NCI-H510A treated with DMSO at 0.1 percent for 48 hours (cell line): ENCODE results near the gene FCHSD2.
A peak's percentile ranks its signal among the peaks of the same experiment; 100 is the strongest.

Source experiments
- DNase-seq: peaks from one replicate; lab custom pipeline; 2025; lab: John Stamatoyannopoulos, UW

Gene FCHSD2

DNA sequence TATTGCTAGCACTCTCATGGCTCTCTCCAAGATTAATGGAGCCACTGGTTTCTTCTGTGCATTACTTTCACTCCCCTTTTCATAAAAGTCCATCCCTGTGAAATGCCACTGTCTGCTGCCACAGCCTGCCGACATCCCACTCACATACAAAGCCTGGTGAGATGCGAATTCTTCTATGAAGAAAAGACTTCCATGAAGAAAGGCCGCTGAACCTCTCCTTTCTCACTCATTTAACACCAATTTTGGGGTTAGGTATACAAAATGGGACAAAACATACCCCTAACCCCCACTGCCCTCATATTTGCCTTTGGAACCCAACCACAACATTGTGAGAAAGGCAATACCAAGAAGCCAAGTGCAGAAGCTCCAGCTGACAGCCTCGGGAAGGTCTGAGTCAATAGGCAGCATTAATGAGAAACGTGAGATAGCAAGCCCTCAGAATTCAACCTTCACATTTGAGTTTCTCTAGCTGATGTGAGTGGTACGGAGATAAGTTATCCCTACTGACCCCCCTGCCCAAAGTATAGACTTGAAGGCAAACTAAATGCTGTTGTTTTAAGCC, 171.5 kb downstream of the FCHSD2 start:
- DNase-seq, result no peak

- no peak for DNase-seq
These were observed 172.2 kb downstream of the FCHSD2 start for GRCh38 chr11:72969894-72970335.

DNA sequence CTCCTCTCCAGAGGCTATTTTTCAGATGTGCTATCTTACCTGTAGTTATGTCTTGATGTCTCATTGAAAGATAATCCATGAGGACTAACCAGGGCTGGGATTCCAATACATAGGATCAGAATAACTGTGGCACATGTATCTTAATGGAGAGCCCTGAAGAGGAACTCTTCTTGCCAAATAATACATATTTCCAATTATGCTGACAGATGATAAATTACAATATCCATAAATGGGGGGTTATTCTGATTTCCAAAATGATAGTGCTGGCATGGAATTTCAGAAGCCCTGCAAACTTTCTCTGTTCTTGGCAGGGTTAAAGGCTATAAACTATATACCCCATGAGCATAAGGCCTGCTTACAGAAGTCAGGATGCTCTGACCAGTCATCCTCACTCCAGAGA, 173.7 kb downstream of the FCHSD2 start:
- no peak for DNase-seq

- DNase-seq, result no peak
These were observed 176.4 kb downstream of the FCHSD2 start for GRCh38 chr11:72965672-72966071.

DNA sequence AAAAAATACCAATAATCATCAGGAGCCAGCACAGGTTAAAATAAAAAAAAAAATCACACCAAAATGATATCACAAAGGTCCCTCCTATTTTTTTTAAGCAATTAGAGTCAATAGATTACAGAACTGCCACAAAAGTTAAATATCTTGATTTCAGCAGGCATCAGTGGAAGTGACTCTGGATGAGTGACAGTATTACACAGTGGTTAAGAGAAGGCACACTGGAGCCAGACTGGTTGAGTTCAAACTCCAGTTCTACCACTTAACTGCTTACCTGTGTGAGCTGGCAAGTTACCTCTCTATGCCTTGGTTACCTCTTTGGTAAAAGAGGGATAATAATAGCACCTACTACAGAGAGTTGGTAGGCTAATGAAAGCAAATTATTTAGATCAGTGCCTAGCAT, 179.4 kb downstream of the FCHSD2 start:
- DNase-seq, result no peak

GRCh38 chr11:72962084-72962483, 180.0 kb downstream of the FCHSD2 start:
- no peak for DNase-seq

GRCh38 chr11:72959998-72960731, 182.0 kb downstream of the FCHSD2 start:
- DNase-seq, result no peak

DNA sequence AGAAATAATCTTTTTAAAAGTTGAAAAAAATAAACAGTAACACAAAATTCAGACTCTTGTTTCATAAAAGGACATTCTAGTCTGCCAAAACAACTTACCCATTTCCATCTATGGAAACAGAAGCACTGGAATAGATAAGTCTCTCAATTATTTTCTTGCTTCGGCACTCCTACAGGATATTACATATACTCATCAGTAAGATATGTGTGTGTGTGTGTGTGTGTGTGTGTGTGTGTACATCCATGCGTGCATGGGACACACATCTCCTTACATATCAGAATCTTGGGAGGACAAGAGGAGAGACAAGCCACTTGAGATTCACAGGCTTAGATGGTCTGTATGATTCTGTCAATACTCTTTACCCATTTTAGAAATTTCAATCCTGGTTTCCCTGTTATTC, 183.3 kb downstream of the FCHSD2 start:
- no peak for DNase-seq

GRCh38 chr11:72955466-72955865, 186.7 kb downstream of the FCHSD2 start:
- DNase-seq, result no peak

DNA sequence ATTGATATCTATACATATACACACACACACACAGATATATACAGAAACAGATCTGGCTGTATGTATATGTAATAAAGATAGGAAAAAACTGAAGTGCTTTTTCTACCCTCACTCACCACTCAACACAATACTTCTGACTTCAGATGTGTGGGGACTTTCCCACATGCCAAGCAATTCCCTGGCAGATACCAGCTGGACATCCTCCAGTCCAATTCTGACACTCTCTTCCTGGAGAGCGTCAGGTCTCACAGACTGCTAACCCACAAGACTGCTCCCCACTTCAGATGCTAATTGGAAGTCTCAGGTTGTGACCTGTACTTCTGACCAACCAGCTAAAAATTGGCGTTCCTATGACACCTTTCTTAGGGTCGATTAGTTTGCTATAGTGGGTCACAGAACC, 187.3 kb downstream of the FCHSD2 start:
- no peak for DNase-seq

GRCh38 chr11:72953637-72954036, 188.5 kb downstream of the FCHSD2 start:
- no peak for DNase-seq

DNA sequence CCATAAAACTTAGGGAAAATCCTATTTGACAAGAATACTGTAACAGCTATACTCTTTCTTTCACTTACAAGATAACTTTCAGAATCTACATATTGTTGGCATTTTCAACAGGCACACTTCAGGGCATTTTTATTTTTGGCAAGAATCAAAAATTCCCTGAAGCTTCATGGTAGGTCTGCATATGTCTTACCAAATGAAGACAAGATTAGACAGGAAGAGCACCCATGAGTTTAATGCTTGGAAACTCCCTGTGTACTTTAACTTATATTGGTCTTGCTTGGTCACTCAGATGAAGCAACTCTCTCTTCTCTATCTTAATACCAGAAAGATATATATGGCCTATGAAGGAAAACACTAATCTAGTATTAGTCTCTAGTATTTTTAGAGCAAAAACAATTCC, 190.2 kb downstream of the FCHSD2 start:
- DNase-seq, result no peak

DNA sequence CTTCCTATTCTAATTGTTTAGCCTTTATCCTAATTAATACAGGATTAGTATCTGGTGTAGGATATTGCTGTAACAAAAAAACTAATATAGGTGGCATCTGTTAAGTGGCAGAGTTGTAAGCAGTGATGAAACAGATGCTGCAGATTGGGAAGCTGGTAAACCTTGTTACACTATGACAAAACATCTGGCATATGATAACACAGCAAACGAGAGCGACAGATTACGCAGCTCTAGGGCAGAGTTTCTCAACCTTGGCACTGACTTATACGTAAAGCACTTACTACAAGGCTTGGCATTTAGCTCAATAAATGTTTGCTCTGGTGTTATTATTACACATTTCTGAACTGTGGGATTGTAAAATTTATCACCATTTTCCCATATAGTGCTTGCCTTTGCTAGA, 190.9 kb downstream of the FCHSD2 start:
- DNase-seq, result no peak

DNA sequence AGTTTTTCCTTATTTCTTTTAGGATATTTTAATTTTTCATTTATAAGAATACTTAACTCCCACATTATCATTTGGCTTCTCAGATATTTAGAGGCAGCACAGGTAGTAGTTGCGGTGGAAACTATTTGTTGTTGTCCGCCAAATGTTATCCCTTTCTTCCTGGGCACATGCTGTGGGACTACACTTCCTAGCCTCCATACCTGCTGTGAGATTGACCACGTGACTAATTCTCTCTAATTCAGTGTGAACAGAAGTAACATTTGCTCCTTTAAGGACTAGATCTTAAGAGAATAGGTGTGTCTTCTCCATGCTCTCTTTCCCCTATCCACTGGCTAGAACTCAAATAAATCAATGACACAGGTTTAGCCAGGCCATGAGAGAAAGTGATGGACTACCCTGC, 191.4 kb downstream of the FCHSD2 start:
- no peak for DNase-seq

GRCh38 chr11:72947229-72947628, 194.9 kb downstream of the FCHSD2 start:
- no peak for DNase-seq

DNA sequence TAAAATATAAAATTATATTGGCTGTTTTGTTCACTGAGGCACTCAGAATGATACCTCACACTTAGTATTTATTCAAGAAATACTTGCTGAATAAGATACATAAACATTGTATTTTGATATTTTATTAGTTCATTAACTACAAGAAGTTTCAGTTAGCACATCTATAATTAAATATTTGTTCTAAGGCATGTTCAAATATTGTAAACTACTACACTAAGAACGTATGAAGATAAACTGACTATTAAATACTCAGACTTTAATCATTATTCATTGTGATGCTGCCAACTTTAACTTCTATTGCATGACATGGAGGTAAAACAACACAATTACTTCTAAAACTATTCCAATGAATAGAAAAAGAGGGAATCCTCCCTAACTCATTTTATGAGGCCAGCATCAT, 198.5 kb downstream of the FCHSD2 start:
- no peak for DNase-seq

DNA sequence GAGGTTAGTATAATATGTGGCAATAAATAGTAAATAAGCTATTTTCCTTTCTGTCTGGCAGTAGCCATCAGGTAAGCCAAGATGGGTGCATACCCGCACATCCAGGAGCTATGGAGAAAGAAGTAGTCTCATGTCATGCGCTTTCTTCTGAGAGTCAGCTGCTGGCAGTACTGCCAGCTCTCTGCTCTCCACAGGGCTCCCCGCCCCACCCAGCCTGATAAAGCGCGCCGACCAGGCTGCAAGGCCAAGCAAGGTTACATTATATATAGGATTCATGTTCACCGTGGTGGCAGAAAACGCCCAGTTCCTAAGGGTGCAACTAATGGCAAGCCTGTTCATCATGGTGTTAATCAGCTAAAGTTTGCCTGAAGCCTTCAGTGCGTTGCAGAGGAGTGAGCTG, 201.7 kb downstream of the FCHSD2 start:
- DNase-seq, result no peak

DNA sequence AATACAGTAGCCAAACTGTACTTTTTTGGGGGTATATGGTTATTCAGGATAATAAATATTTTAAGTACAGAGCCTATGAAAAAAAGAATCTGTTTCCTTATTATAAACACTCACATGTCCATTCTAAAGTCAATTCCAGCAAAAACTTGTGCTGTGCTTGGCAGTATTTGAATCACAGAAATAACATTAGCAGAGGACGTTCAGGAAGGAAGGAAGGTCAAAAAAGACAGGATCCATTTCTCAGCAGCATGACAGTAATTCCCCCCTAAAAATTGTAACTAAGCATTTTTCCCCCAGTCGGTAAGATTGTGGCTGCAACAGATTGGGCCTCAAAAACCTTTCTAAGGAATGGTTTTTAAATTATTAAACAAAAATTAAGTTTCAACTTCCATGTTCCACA, 203.1 kb downstream of the FCHSD2 start:
- DNase-seq, result no peak

DNA sequence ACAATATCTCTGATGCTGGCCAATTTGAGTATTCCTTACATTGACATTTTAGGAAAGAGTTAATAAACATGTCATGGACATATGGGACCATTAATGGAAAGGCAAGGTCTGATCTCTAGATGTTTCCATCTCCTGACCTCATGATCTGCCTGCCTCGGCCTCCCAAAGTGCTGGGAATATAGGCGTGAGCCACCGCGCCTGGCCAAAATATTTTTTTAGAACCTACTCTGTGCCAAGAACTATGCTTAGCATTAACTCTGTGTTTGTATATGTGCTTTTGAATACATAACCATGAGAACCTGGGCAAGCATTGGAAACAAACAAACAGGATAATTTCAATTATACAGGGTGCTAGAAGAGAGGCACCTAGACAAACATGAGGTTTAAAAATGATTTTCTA, 204.7 kb downstream of the FCHSD2 start:
- no peak for DNase-seq

GRCh38 chr11:72935700-72936099, 206.4 kb downstream of the FCHSD2 start:
- DNase-seq, result no peak

GRCh38 chr11:72932132-72932570, 210.0 kb downstream of the FCHSD2 start:
- DNase-seq, result no peak

DNA sequence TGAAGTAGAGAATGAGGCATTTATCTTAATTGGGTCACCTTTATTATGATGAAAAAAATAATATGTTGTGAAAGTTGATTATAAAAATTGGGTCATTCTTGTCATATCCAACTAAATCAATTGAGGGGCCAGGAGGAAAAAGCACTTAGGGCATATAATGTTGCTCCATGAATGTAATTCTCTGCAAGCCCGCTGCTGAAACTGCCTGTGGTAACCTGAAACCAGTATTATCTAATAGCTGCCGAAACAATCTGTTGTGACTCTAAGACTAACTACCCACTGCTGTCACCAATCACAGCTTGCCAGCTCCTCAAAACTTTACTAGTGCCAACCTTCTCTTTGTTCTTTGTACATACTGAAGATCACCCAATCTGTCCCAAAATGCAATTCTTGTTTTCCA, 212.1 kb downstream of the FCHSD2 start:
- DNase-seq, result peak; percentile 56

DNA sequence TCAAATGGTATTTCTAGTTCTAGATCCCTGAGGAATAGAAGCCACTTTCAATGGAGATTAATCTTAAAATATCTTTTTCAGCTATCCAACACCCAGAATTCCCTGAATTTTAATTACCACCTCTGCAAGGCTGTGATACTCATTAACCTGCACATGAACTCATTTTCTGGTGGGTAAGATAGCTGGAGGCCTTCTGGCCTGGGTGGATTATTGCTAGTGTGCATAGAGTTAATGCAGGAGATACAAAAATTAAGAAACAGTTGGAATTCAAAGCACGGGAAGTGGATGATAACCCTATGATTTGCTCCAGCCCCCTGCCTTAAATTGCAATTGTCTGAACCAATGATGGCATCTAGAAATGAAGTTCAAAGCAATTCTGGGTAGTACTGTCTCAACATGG, 212.9 kb downstream of the FCHSD2 start:
- no peak for DNase-seq

GRCh38 chr11:72927380-72927779, 214.7 kb downstream of the FCHSD2 start:
- no peak for DNase-seq
